SH-SY5Y (cell line): ENCODE measurements around the gene SDHA.

ENCODE experiments used
- GATA2 ChIP-seq: IDR thresholded peaks from 2 replicates; pipeline ENCODE4 v1.6.1; 2011; ENCODE audit warnings: mild to moderate bottlenecking, low read depth, low read length
- GATA3 ChIP-seq: IDR thresholded peaks from 2 replicates; pipeline ENCODE4 v1.6.1; 2011; ENCODE audit warnings: low read depth, mild to moderate bottlenecking, low read length, moderate library complexity

The SDHA gene

DNA sequence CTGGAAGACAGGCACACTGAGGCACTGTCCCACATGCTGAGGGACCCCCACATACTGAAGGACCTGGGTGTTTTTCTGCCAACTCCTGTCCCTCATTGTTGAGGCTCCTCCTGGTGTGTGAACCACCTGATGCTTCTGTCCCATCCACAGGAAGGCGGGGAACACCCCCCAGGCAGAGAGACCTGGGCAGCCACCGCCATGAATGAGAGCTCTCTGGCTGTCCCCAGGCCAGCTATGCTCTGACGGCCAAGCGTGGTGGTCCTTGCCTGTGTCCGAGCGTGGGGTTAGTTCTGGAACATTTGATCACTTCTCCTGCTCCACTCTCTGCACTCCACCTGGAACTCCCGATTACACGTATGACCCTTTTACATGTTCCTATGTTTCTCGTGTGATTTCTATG, 38.7 kb upstream of the SDHA start:
- TF ChIP-seq GATA2 (no peak), GATA3 (no peak)

DNA sequence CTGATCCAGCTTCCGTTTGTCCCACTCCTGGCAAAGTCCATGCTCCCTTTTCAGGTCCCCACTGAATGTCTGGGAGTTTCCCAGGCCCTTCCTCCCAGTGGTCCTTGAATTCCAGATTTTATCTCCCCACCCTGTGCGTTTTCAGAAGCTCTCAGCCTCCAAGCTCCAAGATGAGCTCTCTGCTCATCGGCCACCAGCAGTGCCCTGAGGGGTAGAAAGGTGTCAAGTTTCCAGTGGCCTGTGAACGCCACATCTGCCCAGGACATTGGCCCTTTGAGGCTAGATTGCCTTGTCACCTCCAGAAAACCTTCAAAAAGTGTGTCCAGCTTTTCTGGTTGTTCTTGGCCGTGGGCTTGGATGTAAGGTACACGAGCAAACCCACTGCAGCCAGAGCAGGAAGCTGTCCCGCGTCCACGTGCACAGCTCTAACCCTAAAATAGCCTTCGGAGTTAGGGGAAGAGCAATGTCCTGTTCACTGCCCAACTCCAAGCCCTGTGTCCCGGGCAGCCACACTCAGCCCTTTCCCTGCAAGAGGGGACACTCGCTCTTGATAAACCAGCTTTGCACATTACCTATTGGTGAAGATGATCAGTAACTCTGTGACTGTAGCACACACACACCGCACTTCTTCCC, 37.7 kb upstream of the SDHA start:
- no peak for TF ChIP-seq GATA3
- TF ChIP-seq GATA2 = no peak

DNA sequence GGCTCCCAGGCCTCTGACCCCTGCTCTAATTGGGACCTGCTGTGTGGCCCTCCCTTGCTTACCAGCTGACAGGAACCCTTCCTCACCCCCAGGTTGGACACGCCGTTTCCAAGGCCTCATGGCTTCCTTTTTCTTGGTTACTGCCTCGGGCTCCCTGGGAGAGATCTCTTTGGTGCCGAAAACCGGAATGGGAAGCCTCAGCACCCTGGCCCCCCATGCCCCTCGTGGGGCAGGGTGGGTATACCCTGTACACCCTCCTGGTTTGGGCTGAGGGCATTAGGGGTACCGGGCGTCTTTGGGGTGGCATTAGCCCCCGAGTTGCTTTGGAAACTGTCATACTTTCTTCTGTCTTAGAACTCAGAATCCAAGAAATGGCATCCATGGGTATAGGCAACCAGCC, 37.0 kb upstream of the SDHA start:
- TF ChIP-seq GATA2 (no peak), GATA3 (no peak)

DNA sequence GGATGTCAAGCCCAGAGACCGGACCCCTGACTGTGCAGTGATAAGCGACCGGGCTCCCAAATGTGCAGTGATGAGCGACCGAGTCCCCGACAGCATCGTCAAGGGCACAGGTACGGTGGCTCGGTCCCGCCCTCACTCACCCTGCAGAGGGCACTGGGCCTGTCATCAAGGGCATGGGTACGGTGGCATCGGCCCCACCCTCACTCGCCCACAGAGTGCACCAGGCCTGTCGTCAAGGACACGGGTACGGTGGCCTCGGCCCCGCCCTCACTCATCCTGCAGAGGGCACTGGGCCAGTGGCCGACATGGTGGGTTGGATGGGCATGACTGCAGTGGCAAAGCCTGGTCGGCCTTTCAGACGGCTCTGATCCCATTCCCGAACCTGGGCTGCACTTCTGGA, 36.6 kb upstream of the SDHA start:
- TF ChIP-seq GATA3 = no peak
- TF ChIP-seq GATA2 = no peak

DNA sequence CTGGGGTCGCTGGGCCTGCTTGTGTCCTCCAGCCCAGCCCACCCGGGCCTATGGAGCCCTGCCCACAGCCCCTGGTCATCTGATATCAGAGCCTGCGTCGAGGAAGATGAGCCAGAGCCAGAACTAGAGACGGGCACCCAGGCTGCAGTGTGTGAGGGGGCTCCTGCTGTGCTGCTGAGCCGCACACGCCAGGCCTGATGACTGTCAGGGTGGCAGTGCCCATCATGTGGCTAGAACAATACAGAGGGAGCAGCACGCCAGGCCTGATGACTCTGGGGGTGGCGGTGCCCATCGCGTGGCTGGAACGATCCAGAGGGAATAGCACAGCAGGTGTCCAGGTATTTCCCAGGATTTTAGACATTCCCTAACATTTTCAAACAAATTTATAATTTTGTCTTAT, 36.0 kb upstream of the SDHA start:
- TF ChIP-seq GATA3 (no peak), GATA2 (no peak)

DNA sequence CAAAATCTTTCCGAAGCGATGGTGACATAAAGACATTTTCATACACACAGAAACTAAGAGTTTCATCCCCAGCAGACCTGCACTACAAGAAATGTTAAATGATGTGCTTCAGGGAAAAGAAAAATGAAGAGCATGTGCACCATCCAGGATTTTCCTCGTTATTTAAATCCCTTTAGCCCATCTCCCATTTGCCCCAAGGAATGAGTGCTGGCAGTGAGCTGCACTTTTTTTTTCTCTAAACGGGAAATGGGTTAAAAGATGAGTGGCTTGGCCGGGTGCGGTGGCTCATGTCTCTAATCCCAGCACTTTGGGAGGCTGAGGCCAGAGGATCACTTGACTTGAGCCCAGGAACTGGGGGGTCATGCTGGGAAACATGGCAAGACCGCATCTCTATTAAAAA, 33.6 kb upstream of the SDHA start:
- TF ChIP-seq GATA3 = no peak
- no peak for TF ChIP-seq GATA2

DNA sequence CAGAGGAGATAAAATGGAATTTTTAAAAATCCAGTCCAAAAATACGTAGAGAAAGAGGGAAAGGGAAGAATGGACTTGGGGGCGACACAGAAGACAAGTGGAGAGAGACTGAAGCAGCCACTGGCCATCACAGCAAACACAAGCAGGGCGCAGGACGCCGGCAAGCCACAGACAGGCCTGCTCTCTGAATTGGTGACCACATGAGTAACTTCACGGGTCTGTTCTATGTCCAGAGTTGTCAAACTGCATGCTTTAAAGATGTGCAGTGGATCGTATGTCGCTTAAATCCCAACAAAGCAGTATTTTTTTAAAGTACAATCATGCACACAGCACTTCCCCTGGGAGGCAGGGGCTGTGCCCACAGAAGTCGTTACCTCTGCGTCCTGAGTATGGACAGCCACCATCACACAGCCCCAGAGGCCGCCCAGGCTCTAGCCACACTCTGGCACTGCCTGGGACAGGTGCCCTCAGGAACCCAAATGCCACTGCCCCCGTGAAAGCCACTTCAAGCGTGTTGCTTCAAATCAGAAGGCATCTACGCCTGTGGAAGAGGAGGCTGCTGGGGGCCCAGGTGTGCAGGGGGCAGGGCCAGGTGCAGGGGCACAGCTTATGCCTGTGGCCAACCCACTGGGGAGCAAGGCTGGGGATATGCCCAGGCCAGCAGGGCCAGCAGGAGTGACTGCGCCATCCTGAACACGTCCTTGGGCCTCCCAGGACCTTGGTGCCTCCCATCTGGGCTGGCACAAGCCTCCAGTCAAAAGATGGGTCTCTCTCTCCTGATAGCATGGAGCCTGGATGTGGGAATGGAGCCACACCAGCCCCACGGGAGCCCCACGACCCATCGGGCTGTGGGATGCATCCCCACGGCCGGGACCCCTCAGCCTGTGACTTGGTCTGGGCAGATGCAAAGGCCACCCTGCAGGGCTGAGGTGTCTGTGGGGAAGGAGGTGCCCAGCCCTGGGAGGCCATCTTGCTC, 32.7 kb upstream of the SDHA start:
- no peak for TF ChIP-seq GATA3
- no peak for TF ChIP-seq GATA2

DNA sequence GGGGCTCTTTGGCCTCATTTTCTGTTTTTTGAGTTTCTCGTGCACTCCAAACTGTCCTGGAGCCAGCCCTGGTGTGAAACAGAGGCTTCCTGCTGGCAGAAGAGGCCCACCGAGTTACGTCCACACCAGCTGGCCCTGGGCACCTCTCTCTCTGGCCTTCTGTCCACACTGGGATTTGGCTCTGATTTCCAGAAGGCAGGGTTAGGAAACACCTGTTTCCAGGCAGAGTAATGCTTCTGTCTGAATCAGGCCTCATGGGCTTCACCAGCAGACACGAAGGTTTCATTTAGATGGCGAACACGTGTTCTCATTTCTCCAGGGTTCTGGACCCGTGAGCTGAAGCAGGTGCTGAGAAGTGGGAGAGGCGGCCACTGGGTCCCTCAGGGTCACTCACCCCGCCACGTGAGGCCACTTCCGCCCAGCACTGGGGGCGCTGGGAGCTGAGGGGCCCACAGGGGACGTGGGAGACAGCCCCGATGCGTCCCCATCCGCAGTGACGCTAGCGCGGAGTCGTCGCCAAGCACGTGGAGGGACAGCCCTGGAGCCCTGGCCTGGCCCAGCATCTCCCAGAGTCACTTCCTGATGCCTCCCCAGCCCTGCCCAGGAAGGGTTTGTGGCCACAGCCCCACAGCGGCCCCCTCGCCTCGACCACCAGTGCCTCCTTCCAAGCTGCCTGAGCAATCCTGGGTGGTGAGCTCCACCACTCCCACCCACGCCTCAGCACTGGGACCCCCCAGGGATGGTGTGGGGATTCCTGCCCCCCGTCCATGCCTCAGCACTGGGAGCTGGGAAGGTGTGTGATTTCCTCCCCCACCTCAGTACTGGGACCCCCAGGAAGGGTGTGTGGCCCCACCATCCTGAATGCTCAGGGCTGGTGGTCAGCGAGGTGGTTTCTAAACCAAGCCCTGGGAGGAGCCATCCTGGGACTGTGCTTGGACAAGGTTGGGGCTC, 31.8 kb upstream of the SDHA start:
- TF ChIP-seq GATA3 (no peak), GATA2 (no peak)

DNA sequence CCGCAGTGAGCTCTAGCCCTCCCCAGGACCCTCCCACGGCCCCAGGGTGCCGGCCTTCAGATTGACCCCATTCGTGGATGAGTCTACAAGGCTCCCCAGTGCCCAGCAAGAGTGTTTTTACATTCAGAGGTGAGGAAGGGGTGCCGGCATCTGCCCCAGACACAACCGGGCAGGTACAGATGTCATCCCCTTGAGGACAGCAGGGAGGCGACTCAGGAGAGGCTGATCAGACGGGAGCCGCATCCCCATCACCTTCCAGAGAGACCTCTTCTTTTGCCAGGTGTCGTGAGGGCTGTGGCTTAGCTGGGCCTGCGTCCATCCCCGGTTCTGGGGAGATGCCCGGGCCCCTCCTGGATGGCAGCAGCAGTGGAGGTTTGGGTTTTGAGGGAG, 31.1 kb upstream of the SDHA start:
- TF ChIP-seq GATA2 (no peak), GATA3 (no peak)

DNA sequence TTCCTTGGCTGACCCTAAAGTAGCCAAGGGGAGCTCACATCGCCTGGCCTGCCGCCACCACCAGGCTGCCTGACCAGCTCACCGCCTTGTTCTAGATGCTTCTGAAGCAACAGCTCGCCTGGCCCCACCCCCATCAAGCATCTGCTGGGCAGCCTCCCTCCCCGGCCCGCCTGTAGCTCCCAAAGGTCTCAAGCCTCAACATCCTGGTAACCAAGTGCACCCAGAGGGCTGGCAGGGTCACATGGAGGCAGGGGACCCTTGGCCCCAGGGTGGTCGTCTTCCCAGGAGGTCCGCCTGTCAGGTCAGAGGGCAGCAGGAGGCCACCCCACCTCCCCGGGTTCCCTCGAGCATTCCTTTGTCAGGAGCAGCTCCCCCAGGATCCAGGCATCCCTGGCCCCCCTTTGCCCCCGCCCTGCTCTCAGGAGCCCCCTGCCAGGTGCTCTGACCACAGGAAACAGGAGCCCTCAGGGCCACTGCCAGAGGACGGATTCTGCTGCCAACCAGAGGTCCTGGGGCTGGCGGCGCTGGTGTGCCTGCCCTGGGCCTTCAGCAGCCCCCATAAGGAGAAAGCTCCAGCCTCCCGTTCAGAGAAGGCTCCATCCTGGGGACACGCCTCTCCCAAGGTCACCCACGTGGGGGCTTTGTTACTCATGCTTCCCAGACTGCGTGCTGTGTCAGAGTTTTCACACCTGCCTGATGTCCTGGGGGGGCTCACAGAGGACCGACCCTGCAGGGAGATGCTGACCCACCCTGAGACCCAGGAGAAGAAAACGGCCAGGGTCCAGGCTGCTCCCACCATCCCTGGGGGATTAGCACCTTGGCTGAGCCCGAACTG, 30.3 kb upstream of the SDHA start:
- TF ChIP-seq GATA2 = no peak
- no peak for TF ChIP-seq GATA3

DNA sequence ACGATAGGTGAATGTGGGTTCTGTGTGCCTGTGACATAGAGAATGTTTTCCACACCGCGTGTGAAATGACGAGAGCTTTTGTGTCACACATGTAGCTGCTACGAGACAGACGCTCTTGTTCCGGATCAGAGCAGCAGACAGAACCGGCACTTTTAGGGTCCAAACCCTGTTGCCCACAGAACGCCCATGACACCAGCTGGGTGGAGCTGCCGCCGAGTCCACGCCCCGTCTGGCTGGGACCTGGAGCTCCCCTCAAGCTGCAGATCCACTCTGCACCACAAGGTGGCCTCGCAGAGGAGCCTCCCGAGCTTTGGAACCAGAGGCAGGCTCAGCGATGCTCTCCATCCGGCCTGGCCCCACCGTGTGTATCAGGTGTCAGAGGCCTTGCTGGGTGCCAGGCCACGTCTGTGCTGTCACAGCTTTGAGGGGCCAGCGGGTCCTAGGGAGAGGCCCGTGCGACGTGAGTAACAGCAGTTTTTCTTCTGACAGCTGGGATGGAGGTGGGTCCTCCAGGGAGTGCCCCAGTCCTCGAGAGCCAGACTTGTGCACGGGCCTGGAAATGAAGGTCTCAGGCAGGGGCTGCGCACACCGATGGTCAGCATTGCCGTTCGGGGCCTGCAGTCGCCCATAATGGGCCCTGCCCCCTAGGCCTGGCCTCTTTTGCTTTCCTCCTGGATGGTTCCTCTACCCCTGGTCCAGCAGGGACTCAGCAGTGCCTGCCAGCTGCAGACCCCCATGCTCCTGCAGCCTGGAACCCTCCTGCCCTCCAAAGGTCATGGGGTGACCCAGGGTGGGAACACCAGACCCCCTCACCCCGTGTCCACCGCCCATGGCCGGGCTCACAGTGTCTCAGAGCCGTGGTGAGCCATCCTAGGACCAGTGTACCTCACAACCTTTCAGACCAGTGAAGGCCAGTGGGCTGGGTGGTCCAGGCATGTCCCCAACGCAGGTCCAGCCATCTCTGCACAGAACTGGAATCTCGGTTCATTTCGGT, 29.3 kb upstream of the SDHA start:
- TF ChIP-seq GATA3 (no peak), GATA2 (no peak)

DNA sequence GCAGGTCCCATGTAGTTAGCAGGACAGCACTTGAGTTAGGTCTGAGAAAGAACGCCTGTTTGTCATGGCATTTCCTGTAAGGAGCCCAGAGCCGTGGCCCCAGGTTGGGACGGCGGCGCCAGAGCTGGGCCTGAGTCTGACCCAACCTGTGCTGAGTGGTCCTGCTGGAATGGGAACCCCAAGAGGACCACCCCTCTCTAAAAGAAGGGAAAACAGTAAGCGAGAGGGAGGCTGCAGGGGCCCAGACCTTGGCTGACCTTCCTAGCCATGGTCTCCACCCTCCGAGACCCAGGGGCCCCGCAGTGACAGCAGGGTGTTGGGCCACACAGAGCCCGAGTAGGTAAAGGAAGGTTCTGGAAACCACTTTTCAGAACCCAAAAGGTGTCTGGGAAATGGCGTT, 28.6 kb upstream of the SDHA start:
- TF ChIP-seq GATA3 = no peak
- TF ChIP-seq GATA2 = no peak
